DND-41 (cell line): ENCODE measurements around the gene CHAC1.

Experiments used
- ATAC-seq: fragments of 200-7000 bp; cut with Tn5 transposase; 3 replicates; pipeline ENCODE4 v1.9.1; 2021; ENCODE audit warnings: low read depth; ENCODE audit not compliant: insufficient read depth
- DNase-seq: peaks from one replicate; pipeline ENCODE4 v3.0.0-alpha.2; 2020
- H2AFZ ChIP-seq: 2 replicates; pipeline ENCODE4 v1.6.0; 2012; ENCODE audit warnings: low read depth, low read length
- H3K27ac ChIP-seq: 2 replicates; pipeline ENCODE4 v1.5.1; 2012; ENCODE audit warnings: low read length, inconsistent platforms
- H3K27me3 ChIP-seq: fragments of 200-600 bp; sonication (generic); 2 replicates; pipeline ENCODE4 v1.6.0; 2012; ENCODE audit warnings: low read length, mild to moderate bottlenecking, inconsistent platforms; ENCODE audit not compliant: insufficient read depth, poor library complexity
- H3K36me3 ChIP-seq: 2 replicates; pipeline ENCODE4 v1.5.1; 2012; ENCODE audit warnings: low read length, inconsistent platforms; ENCODE audit not compliant: insufficient read depth
- H3K4me1 ChIP-seq: 2 replicates; pipeline ENCODE4 v1.5.1; 2012; ENCODE audit warnings: mild to moderate bottlenecking, low read length; ENCODE audit not compliant: insufficient read depth
- H3K4me2 ChIP-seq: 2 replicates; pipeline ENCODE4 v1.6.0; 2012; ENCODE audit warnings: mild to moderate bottlenecking, moderate library complexity, low read length, inconsistent platforms; ENCODE audit not compliant: insufficient read depth
- H3K4me3 ChIP-seq, 2 experiments: fragments of 200-600 bp in 1 of 2; shearing (Covaris generic) in 1 of 2; 2 replicates each; pipeline ENCODE4 v1.5.1; 2012 to 2016; ENCODE audit warnings: inconsistent platforms in 2 of 2, low read length in 2 of 2, mild to moderate bottlenecking in 2 of 2, low read depth in 1 of 2, moderate library complexity in 1 of 2
- H3K79me2 ChIP-seq: 2 replicates; pipeline ENCODE4 v1.6.0; 2012; ENCODE audit warnings: low read length, inconsistent platforms; ENCODE audit not compliant: insufficient read depth
- H3K9ac ChIP-seq: 2 replicates; pipeline ENCODE4 v1.6.0; 2012; ENCODE audit warnings: low read depth, mild to moderate bottlenecking, inconsistent platforms, low read length, moderate library complexity
- H3K9me3 ChIP-seq: 2 replicates; pipeline ENCODE4 v1.5.1; 2012; ENCODE audit warnings: low read length, moderate library complexity, mild to moderate bottlenecking, inconsistent platforms; ENCODE audit not compliant: insufficient read depth, severe bottlenecking
- H4K20me1 ChIP-seq: 2 replicates; pipeline ENCODE4 v1.6.0; 2012; ENCODE audit warnings: low read length; ENCODE audit not compliant: insufficient read depth
- EZH2 ChIP-seq: IDR thresholded peaks from 3 replicates; pipeline ENCODE4 v1.6.1; 2012; ENCODE audit warnings: borderline replicate concordance, low read depth, mild to moderate bottlenecking, moderate library complexity, low read length, inconsistent platforms; ENCODE audit not compliant: severe bottlenecking
- TF ChIP-seq, protein P1 (sequence below): IDR thresholded peaks from 2 replicates; pipeline ENCODE4 v1.5.1; 2012; ENCODE audit warnings: borderline replicate concordance, low read length, moderate library complexity, mild to moderate bottlenecking; ENCODE audit not compliant: poor library complexity, severe bottlenecking; ENCODE audit errors: extremely low read depth

CHAC1 gene

DNA sequence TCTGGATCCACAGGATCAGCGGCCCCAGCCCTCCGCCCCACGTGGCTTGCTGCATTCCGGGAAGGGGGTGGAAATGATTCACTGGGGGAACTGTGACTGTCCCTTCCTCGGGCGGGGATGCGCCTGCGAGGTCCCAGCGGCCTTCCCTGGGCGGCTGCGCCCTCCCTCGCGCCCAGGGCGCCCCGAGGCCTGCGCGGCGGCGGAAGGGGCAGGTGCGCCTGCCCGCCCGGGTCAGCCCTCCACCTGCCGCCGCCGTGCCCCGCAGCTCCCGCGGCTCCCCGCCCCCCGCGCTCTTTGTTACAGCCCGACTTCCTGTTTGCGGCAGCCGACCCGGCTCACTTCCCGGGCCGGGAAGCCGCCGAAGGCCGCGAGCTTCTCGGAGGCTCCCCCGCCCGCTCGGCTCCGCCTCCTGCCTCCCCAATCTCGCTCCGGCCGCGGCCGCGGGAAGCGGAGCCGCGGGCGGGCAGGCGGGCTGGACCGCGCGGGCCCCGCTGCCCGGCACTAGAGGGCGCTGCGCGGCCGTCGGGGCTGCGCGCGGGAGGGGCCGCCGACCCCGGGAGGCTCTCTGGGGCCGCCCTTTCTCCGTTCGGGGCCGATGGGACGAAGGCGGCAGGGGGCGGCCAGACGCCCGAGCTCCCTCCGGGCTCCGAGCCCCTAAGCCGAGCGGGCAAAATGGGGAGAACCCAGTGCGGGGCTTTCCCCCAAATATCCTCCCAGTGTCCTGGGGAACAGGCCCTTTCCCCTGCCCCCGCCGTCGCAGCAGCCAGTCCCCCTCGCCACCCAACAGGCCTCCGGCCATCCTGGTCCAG is 11.5 kb upstream of the CHAC1 start:
- no peaks in the 10 kb centered on the region for H3K9me3 ChIP-seq
- H3K27me3 ChIP-seq = no peaks in the 10 kb centered on the region
- DNase-seq (peak; percentile 79), ATAC-seq (peak; percentile 80)
- peaks cover 32% of the 10 kb centered on the region for H3K4me1 ChIP-seq
- H3K79me2 ChIP-seq = no peaks in the 10 kb centered on the region
- no peaks in the 10 kb centered on the region for H3K36me3 ChIP-seq
- H2AFZ ChIP-seq = peak overlapping the region; percentile 91
- H3K9ac ChIP-seq = peak overlapping the region; percentile 67
- TF ChIP-seq, protein P1, sequence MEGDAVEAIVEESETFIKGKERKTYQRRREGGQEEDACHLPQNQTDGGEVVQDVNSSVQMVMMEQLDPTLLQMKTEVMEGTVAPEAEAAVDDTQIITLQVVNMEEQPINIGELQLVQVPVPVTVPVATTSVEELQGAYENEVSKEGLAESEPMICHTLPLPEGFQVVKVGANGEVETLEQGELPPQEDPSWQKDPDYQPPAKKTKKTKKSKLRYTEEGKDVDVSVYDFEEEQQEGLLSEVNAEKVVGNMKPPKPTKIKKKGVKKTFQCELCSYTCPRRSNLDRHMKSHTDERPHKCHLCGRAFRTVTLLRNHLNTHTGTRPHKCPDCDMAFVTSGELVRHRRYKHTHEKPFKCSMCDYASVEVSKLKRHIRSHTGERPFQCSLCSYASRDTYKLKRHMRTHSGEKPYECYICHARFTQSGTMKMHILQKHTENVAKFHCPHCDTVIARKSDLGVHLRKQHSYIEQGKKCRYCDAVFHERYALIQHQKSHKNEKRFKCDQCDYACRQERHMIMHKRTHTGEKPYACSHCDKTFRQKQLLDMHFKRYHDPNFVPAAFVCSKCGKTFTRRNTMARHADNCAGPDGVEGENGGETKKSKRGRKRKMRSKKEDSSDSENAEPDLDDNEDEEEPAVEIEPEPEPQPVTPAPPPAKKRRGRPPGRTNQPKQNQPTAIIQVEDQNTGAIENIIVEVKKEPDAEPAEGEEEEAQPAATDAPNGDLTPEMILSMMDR = peak; percentile 68
- TF ChIP-seq EZH2 = no peak
- H3K4me2 ChIP-seq = peak overlapping the region; percentile 99
- H3K4me3 ChIP-seq = peak overlapping the region; percentile 35 to 89; a peak in 3 of 4 replicates
- H4K20me1 ChIP-seq = peaks cover 3% of the 10 kb centered on the region; the same call in 1 of the 2 replicates
- peak overlapping the region; percentile 47 for H3K27ac ChIP-seq

DNA sequence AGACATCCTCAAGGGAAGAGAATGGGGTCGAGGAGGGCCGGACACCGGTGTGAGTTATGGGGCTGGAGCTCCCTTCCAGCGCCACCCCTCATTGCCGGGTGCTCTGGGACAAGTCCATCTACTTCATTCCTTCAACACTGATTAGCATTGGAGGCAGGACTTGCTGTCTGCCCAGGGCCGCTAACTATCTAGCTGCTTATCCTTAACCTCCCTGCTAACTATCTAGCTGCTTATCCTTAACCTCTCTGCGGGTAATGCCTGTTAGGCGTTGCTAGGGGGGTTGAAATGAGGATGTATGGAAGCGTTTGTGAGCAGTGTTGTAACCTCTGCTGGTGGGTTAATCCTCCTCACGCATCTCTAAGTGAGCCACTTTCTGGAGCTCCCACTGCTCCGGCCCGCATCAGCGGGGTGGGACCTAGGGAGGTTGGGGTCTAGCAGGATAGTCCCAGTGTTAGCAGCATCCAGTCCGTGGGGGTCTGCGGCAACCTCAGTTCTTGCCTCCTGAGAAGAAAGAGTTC is 10.9 kb upstream of the CHAC1 start:
- Histone ChIP-seq H3K9me3 (no peaks in the 10 kb centered on the region), H3K9ac (peak overlapping the region; percentile 67), H4K20me1 (peaks cover 3% of the 10 kb centered on the region; the same call in 1 of the 2 replicates), H3K27me3 (no peaks in the 10 kb centered on the region), H3K4me1 (peaks cover 32% of the 10 kb centered on the region), H3K27ac (peak overlapping the region; percentile 47), H3K4me2 (peak overlapping the region; percentile 99), H3K79me2 (no peaks in the 10 kb centered on the region), H3K36me3 (no peaks in the 10 kb centered on the region), H3K4me3 (peak overlapping the region; percentile 35 to 89; a peak in 3 of 4 replicates), H2AFZ (peak overlapping the region; percentile 91)
- TF ChIP-seq, protein P1 = no peak
- no peak for TF ChIP-seq EZH2
- ATAC-seq = peak; percentile 29; the same call in 2 of the 3 replicates
- no peak for DNase-seq

DNA sequence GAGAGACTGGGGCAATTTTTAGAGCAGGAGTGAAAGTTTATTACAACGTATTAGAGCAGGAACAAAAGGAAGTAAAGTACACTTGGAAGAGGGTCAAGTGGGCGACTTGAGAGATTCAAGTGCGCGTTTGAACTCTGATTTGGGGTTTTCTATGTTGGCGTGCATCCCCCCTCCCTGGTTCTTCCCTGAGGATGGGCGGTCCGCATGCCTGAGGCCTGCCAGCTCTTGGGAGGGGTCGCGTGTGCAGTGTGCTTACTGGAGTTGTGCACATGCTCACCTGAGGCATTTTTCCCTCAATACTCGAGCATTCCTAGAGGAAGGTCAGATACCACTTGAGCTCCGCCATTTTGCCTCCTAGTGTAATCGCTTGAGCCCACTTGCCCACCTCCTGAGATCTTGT is 10.4 kb upstream of the CHAC1 start:
- TF ChIP-seq, protein P1 = no peak
- no peak for TF ChIP-seq EZH2
- ATAC-seq (no peak), DNase-seq (no peak)
- peaks cover 3% of the 10 kb centered on the region; the same call in 1 of the 2 replicates for H4K20me1 ChIP-seq
- peak overlapping the region; percentile 67 for H3K9ac ChIP-seq
- H3K79me2 ChIP-seq = no peaks in the 10 kb centered on the region
- peak overlapping the region; percentile 47; the same call in 1 of the 2 replicates for H3K27ac ChIP-seq
- no peaks in the 10 kb centered on the region for H3K36me3 ChIP-seq
- peak overlapping the region; percentile 99 for H3K4me2 ChIP-seq
- peak overlapping the region; percentile 35 to 89; a peak in 3 of 4 replicates for H3K4me3 ChIP-seq
- H3K9me3 ChIP-seq = no peaks in the 10 kb centered on the region
- H3K4me1 ChIP-seq = peaks cover 32% of the 10 kb centered on the region
- H3K27me3 ChIP-seq = no peaks in the 10 kb centered on the region
- H2AFZ ChIP-seq = peak overlapping the region; percentile 91
